ENCODE data around the gene PDLIM1.
A peak's percentile ranks its signal among the peaks of the same experiment; 100 is the strongest.

DNA sequence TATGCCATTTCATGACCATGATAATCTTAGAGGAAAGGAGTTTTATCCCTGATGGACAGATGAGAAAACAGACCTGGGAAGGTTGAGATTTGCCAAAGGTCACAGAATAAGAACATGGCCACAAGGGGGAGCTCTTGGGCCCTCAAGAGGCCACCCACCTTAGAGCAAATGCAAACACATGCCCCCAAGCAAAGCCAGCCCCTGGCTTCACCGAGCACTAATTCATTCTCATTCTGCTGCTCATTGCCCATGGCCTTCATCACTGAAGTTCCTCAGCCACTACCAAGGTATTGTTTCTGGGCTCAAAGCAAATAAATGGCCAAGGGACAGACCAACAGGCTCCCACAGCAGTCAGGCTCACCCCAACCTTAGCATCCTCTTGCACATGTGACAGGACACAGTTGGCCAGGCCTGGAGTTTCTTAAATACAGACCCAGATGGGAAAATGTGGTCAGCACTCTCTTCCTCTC is 44.2 kb downstream of the PDLIM1 start:
- TF ChIP-seq, protein P1, sequence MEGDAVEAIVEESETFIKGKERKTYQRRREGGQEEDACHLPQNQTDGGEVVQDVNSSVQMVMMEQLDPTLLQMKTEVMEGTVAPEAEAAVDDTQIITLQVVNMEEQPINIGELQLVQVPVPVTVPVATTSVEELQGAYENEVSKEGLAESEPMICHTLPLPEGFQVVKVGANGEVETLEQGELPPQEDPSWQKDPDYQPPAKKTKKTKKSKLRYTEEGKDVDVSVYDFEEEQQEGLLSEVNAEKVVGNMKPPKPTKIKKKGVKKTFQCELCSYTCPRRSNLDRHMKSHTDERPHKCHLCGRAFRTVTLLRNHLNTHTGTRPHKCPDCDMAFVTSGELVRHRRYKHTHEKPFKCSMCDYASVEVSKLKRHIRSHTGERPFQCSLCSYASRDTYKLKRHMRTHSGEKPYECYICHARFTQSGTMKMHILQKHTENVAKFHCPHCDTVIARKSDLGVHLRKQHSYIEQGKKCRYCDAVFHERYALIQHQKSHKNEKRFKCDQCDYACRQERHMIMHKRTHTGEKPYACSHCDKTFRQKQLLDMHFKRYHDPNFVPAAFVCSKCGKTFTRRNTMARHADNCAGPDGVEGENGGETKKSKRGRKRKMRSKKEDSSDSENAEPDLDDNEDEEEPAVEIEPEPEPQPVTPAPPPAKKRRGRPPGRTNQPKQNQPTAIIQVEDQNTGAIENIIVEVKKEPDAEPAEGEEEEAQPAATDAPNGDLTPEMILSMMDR (optimal IDR thresholded peaks at IDR 0.05 in 1 of 3, IDR thresholded peaks at IDR 0.05 in 1 of 3, conservative IDR thresholded peaks at IDR 0.05 in 1 of 3; ENCODE audit: extremely low read depth in 1 of 3, insufficient read depth in 2 of 3, low read length in 3 of 3): peak; percentile 67 to 84 (median 73)
- no peak for TF ChIP-seq EZH2 (IDR thresholded peaks at IDR 0.05; ENCODE audit: low read length)

All from keratinocyte (primary cell).